HG02973 (cell line): ENCODE data around the gene PTPRE.

Experiments
- ATAC-seq: cut with Tn5 transposase; IDR thresholded peaks from one replicate; pipeline ENCODE4 v1.9.1; 2021; ENCODE audit warnings: moderate library complexity; ENCODE audit not compliant: unreplicated experiment

Gene PTPRE

GRCh38 chr10:128017822-128018221, 110.9 kb downstream of the PTPRE start:
- ATAC-seq: no peak

- ATAC-seq: no peak
These were observed 111.3 kb downstream of the PTPRE start for GRCh38 chr10:128018236-128018635.

- ATAC-seq: no peak
These were observed 111.8 kb downstream of the PTPRE start for GRCh38 chr10:128018691-128019090.

GRCh38 chr10:128022261-128023196, 115.6 kb downstream of the PTPRE start:
- no peak for ATAC-seq

GRCh38 chr10:128024426-128024825, 117.5 kb downstream of the PTPRE start:
- no peak for ATAC-seq

- no peak for ATAC-seq
These were observed 118.5 kb downstream of the PTPRE start for GRCh38 chr10:128025437-128025836.

GRCh38 chr10:128025951-128026350, 119.0 kb downstream of the PTPRE start:
- ATAC-seq: no peak

GRCh38 chr10:128026615-128027300, 119.9 kb downstream of the PTPRE start:
- ATAC-seq: no peak

- no peak for ATAC-seq
These were observed 120.4 kb downstream of the PTPRE start for GRCh38 chr10:128027306-128027705.

- ATAC-seq: no peak
These were observed 121.1 kb downstream of the PTPRE start for GRCh38 chr10:128027822-128028507.

- ATAC-seq: no peak
These were observed 121.8 kb downstream of the PTPRE start for GRCh38 chr10:128028508-128029289.

GRCh38 chr10:128029290-128029651, 122.4 kb downstream of the PTPRE start:
- no peak for ATAC-seq

- no peak for ATAC-seq
These were observed 122.9 kb downstream of the PTPRE start for GRCh38 chr10:128029731-128030369.

GRCh38 chr10:128030498-128031072, 123.7 kb downstream of the PTPRE start:
- no peak for ATAC-seq

- no peak for ATAC-seq
These were observed 124.3 kb downstream of the PTPRE start for GRCh38 chr10:128031216-128031615.

- no peak for ATAC-seq
These were observed 125.6 kb downstream of the PTPRE start for GRCh38 chr10:128032466-128032865.

- peak; percentile 84 for ATAC-seq
These were observed 128.7 kb downstream of the PTPRE start for GRCh38 chr10:128035557-128035973.

- no peak for ATAC-seq
These were observed 129.2 kb downstream of the PTPRE start for GRCh38 chr10:128036011-128036615.

- no peak for ATAC-seq
These were observed 130.0 kb downstream of the PTPRE start for GRCh38 chr10:128036746-128037543.
